D341Med (cell line): ENCODE results near the gene OR5AP2.
"Not testable (repeated sequence)": the region's sequence is repeated elsewhere in the genome, so short reads cannot be mapped to it uniquely, and the experiment has no call there.

Source experiments
- DNase-seq: peaks from one replicate; pipeline ENCODE4 v3.0.0; 2012; ENCODE audit warnings: low spot score

OR5AP2 gene

GRCh38 chr11:56642339-56642738 is at the start of gene OR5AP2:
OR5AP2 (minus strand) TSS chr11:56642439; CDS start chr11:56642439, 0 bp downstream.
- no peak for DNase-seq

GRCh38 chr11:56691179-56691578 is 48.9 kb upstream of the OR5AP2 start:
- not testable (repeated sequence) for DNase-seq

GRCh38 chr11:56688554-56689100 is 46.4 kb upstream of the OR5AP2 start:
- no peak for DNase-seq

GRCh38 chr11:56670984-56671383 is 28.7 kb upstream of the OR5AP2 start:
- no peak for DNase-seq

GRCh38 chr11:56663386-56663785 is 21.1 kb upstream of the OR5AP2 start, which contains the start of gene OR5AR1:
OR5AR1 (plus strand) TSS chr11:56663686; CDS start chr11:56663686, 0 bp downstream.
- no peak for DNase-seq

- DNase-seq: no peak
These were observed 17.5 kb upstream of the OR5AP2 start for GRCh38 chr11:56659755-56660154.

GRCh38 chr11:56637500-56637899 is 4.7 kb downstream of the OR5AP2 start:
- no peak for DNase-seq

- DNase-seq: no peak
These were observed 5.4 kb downstream of the OR5AP2 start for GRCh38 chr11:56636861-56637260.

GRCh38 chr11:56632329-56632728 is 9.9 kb downstream of the OR5AP2 start:
- no peak for DNase-seq

- no peak for DNase-seq
These were observed 16.3 kb downstream of the OR5AP2 start for GRCh38 chr11:56625946-56626345.

GRCh38 chr11:56624661-56625110 is 17.6 kb downstream of the OR5AP2 start:
- peak; percentile 48 for DNase-seq

GRCh38 chr11:56611174-56611573 is 31.1 kb downstream of the OR5AP2 start:
- DNase-seq: no peak

- not testable (repeated sequence) for DNase-seq
These were observed 50.0 kb downstream of the OR5AP2 start for GRCh38 chr11:56592088-56592717.
